ENCODE measurements around the gene RNF224. TPM values are rescaled to one million over a fixed set of nuclear protein-coding genes. Genes with fewer than 3 reads are reported as not detected.

The RNF224 gene
- total and polyA plus RNA-seq, 2 of the 13 experiments (the other 11 are each of a cell fraction or from before 2014, with no cell fraction given): 0.09 TPM; not detected in 1

- peak; percentile 60; the same call in 1 of the 2 replicates for TF ChIP-seq SRY (CRISPR knock-in tag; IDR thresholded peaks at IDR 0.05)
- no peak for TF ChIP-seq MTA3 (CRISPR knock-in tag; IDR thresholded peaks at IDR 0.05)
- TF ChIP-seq TFE3 (CRISPR knock-in tag; IDR thresholded peaks at IDR 0.05): peak; percentile 66; the same call in 1 of the 2 replicates
- TF ChIP-seq GATAD2A (CRISPR knock-in tag; IDR thresholded peaks at IDR 0.05): peak; percentile 80
- TF ChIP-seq ZNF326 (CRISPR knock-in tag; IDR thresholded peaks at IDR 0.05; ENCODE audit: borderline replicate concordance): peak; percentile 70; the same call in 1 of the 2 replicates
- TF ChIP-seq ZNF747 (CRISPR knock-in tag; IDR thresholded peaks at IDR 0.05; ENCODE audit: borderline replicate concordance): no peak
- peak; percentile 44 for TF ChIP-seq DR1 (CRISPR knock-in tag; IDR thresholded peaks at IDR 0.05)
- TF ChIP-seq RERE (CRISPR knock-in tag; IDR thresholded peaks at IDR 0.05; ENCODE audit: low read depth): no peak
- TF ChIP-seq ZNF230 (CRISPR knock-in tag; IDR thresholded peaks at IDR 0.05): 0 out of 2 replicates have a peak, but pooled peaks have one; percentile 71
- peak; percentile 78; the same call in 1 of the 2 replicates for TF ChIP-seq KDM3A (CRISPR knock-in tag; IDR thresholded peaks at IDR 0.05; ENCODE audit: low read depth)
- peak; percentile 68; the same call in 1 of the 2 replicates for TF ChIP-seq HBP1 (CRISPR knock-in tag; IDR thresholded peaks at IDR 0.05; ENCODE audit: low read depth)
- TF ChIP-seq NFKB2 (CRISPR knock-in tag; IDR thresholded peaks at IDR 0.05; ENCODE audit: borderline replicate concordance): peak; percentile 77; the same call in 1 of the 2 replicates
- TF ChIP-seq MIER2 (CRISPR knock-in tag; IDR thresholded peaks at IDR 0.05): 0 out of 2 replicates have a peak, but pooled peaks have one; percentile 43
- TF ChIP-seq MED13 (CRISPR knock-in tag; IDR thresholded peaks at IDR 0.05): peak; percentile 50
- TF ChIP-seq MYC (CRISPR knock-in tag; IDR thresholded peaks at IDR 0.05; ENCODE audit: borderline replicate concordance): peak; percentile 94
- peak; percentile 91 for TF ChIP-seq KDM2A (CRISPR knock-in tag; IDR thresholded peaks at IDR 0.05; ENCODE audit: borderline replicate concordance, low read depth)
- peak; percentile 66; the same call in 1 of the 2 replicates for TF ChIP-seq MLX (CRISPR knock-in tag; IDR thresholded peaks at IDR 0.05)
These were observed 26.7 kb upstream of the RNF224 start, which contains the start of gene TPRN (continued) for GRCh38 chr9:137200311-137201204.
